ENCODE data around the gene MYO3A. TPM values are rescaled to one million over a fixed set of nuclear protein-coding genes. Genes with fewer than 3 reads are reported as not detected.
"Not testable (repeated sequence)": the region's sequence is repeated elsewhere in the genome, so short reads cannot be mapped to it uniquely, and the experiment has no call there.

The MYO3A gene
- total and polyA plus RNA-seq, 2 donors (not counting 1 experiment from before 2014, with no cell fraction given), result not detected

DNA sequence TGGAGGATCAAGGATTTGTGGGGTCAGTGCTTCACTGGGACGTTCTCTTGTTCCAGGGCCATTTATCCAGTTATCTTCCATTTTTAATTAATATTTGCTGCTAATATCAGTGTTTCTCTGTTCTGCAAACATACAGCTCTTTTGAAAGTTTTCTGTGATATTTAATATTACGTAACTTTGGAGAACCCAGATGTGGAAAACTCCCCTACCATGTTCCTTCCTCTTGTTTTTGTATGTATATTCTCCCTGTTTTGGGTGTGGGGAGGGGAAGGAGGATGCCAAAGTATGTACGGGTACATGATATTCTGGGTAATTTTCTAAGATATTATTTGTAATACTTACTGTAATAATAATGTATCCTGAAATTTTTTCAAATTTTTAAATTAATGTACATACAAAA, 55.9 kb downstream of the MYO3A start:
- Histone ChIP-seq H3K27ac (ENCODE audit: insufficient read depth, low read length) (no peak overlapping the region), H3K4me1 (ENCODE audit: control insufficient read depth, extremely low read depth, insufficient read depth, low read length) (no peaks in the 10 kb centered on the region), H3K36me3 (ENCODE audit: control insufficient read depth, insufficient read depth, low read length) (no peaks in the 10 kb centered on the region), H3K79me2 (ENCODE audit: control insufficient read depth, insufficient read depth, low read length) (no peaks in the 10 kb centered on the region), H3K4me3 (replicated peaks in 1 of 4; ENCODE audit: control extremely low read depth in 1 of 4, insufficient read depth in 1 of 4, low read depth in 3 of 4, low read length in 4 of 4) (no peak overlapping the region), H3K9ac (ENCODE audit: insufficient read depth, low read length) (no peak overlapping the region), H3K9me3 (ENCODE audit: control insufficient read depth, insufficient read depth, low read depth, low read length) (no peaks in the 10 kb centered on the region), H2AFZ (ENCODE audit: low read length) (no peak overlapping the region), H3K27me3 (ENCODE audit: control insufficient read depth, insufficient read depth, low read length) (no peaks in the 10 kb centered on the region), H4K20me1 (ENCODE audit: control insufficient read depth, extremely low read depth, insufficient read depth, low read length) (no peaks in the 10 kb centered on the region), H3K4me2 (ENCODE audit: extremely low read depth, insufficient read depth, low read length) (no peak overlapping the region)
- DNase-seq (ENCODE audit: low read depth in 2 of 2), result no peak
- TF ChIP-seq, protein P1, sequence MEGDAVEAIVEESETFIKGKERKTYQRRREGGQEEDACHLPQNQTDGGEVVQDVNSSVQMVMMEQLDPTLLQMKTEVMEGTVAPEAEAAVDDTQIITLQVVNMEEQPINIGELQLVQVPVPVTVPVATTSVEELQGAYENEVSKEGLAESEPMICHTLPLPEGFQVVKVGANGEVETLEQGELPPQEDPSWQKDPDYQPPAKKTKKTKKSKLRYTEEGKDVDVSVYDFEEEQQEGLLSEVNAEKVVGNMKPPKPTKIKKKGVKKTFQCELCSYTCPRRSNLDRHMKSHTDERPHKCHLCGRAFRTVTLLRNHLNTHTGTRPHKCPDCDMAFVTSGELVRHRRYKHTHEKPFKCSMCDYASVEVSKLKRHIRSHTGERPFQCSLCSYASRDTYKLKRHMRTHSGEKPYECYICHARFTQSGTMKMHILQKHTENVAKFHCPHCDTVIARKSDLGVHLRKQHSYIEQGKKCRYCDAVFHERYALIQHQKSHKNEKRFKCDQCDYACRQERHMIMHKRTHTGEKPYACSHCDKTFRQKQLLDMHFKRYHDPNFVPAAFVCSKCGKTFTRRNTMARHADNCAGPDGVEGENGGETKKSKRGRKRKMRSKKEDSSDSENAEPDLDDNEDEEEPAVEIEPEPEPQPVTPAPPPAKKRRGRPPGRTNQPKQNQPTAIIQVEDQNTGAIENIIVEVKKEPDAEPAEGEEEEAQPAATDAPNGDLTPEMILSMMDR (conservative IDR thresholded peaks at IDR 0.05 in 1 of 2, IDR thresholded peaks at IDR 0.05 in 1 of 2; ENCODE audit: low read depth in 1 of 2, low read length in 2 of 2), result no peak
- no peak for TF ChIP-seq EZH2 (IDR thresholded peaks at IDR 0.05; ENCODE audit: low read length, missing control alignments)

DNA sequence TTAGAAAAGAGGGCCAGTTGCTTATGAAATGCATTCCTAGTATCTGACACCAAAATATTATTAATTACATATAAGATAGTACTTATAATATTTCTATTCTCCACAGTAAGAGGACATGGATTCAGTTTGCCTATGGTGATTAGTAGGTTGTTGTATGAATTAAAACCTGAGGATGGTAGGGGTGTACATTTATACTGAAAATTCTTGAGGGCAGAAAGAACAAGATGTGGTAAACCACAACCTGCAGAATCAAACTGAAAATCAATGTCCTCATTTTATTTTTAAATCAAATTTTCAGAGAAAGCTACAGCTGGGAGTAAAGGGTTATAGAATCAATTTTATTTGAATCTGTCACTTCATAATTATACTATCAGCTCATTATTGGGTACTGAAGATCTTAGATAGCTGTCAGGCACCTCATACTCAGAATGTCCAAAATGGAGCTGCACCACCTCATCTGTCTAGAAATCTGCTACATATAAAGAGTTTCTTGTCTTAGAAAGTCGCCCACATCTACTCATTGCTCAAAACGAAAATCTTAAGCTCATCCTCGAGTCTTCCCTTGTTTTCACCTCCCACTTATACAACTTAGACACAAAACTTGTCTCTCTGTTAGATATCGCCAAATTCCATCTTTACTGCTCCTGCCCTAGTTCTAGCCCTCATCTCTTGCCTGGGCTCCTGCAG, 65.4 kb downstream of the MYO3A start:
- H3K4me3 ChIP-seq (replicated peaks in 1 of 4; ENCODE audit: control extremely low read depth in 1 of 4, insufficient read depth in 1 of 4, low read depth in 3 of 4, low read length in 4 of 4), result no peak overlapping the region
- TF ChIP-seq, protein P1 (conservative IDR thresholded peaks at IDR 0.05 in 1 of 2, IDR thresholded peaks at IDR 0.05 in 1 of 2; ENCODE audit: low read depth in 1 of 2, low read length in 2 of 2), result no peak
- no peak for TF ChIP-seq EZH2 (IDR thresholded peaks at IDR 0.05; ENCODE audit: low read length, missing control alignments)
- H3K27me3 ChIP-seq (ENCODE audit: control insufficient read depth, insufficient read depth, low read length), result no peaks in the 10 kb centered on the region
- H3K9ac ChIP-seq (ENCODE audit: insufficient read depth, low read length), result no peak overlapping the region
- no peak overlapping the region for H3K4me2 ChIP-seq (ENCODE audit: extremely low read depth, insufficient read depth, low read length)
- no peak for DNase-seq (ENCODE audit: low read depth in 2 of 2)
- no peaks in the 10 kb centered on the region for H3K4me1 ChIP-seq (ENCODE audit: control insufficient read depth, extremely low read depth, insufficient read depth, low read length)
- H3K9me3 ChIP-seq (ENCODE audit: control insufficient read depth, insufficient read depth, low read depth, low read length), result no peaks in the 10 kb centered on the region
- no peak overlapping the region for H2AFZ ChIP-seq (ENCODE audit: low read length)
- H3K79me2 ChIP-seq (ENCODE audit: control insufficient read depth, insufficient read depth, low read length), result no peaks in the 10 kb centered on the region
- H3K27ac ChIP-seq (ENCODE audit: insufficient read depth, low read length), result no peak overlapping the region
- no peaks in the 10 kb centered on the region for H3K36me3 ChIP-seq (ENCODE audit: control insufficient read depth, insufficient read depth, low read length)
- no peaks in the 10 kb centered on the region for H4K20me1 ChIP-seq (ENCODE audit: control insufficient read depth, extremely low read depth, insufficient read depth, low read length)

DNA sequence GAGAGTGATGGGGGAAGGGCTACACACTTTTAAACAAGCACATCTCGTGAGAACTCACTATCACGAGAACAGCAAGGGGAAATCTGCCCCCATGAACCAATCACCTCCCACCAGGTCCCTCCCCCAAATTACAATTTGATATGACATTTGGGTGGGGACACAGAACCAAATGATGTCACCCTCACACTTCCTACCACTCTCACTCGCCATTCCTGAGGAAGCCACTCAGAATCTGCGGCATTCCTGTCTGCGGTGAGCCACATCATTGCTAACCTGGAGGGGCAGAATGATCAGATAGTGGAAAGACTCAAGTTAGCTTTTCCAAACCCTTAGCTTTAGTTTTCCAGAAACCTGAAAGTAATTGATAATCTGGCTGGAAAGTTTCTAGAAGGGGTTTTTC, 66.9 kb downstream of the MYO3A start:
- Histone ChIP-seq H3K27ac (ENCODE audit: insufficient read depth, low read length) (no peak overlapping the region), H3K4me3 (replicated peaks in 1 of 4; ENCODE audit: control extremely low read depth in 1 of 4, insufficient read depth in 1 of 4, low read depth in 3 of 4, low read length in 4 of 4) (no peak overlapping the region), H2AFZ (ENCODE audit: low read length) (no peak overlapping the region), H3K36me3 (ENCODE audit: control insufficient read depth, insufficient read depth, low read length) (no peaks in the 10 kb centered on the region), H3K9me3 (ENCODE audit: control insufficient read depth, insufficient read depth, low read depth, low read length) (no peaks in the 10 kb centered on the region), H3K4me2 (ENCODE audit: extremely low read depth, insufficient read depth, low read length) (no peak overlapping the region), H4K20me1 (ENCODE audit: control insufficient read depth, extremely low read depth, insufficient read depth, low read length) (no peaks in the 10 kb centered on the region), H3K9ac (ENCODE audit: insufficient read depth, low read length) (no peak overlapping the region), H3K27me3 (ENCODE audit: control insufficient read depth, insufficient read depth, low read length) (no peaks in the 10 kb centered on the region), H3K79me2 (ENCODE audit: control insufficient read depth, insufficient read depth, low read length) (no peaks in the 10 kb centered on the region), H3K4me1 (ENCODE audit: control insufficient read depth, extremely low read depth, insufficient read depth, low read length) (no peaks in the 10 kb centered on the region)
- no peak for DNase-seq (ENCODE audit: low read depth in 2 of 2)
- TF ChIP-seq, protein P1 (conservative IDR thresholded peaks at IDR 0.05 in 1 of 2, IDR thresholded peaks at IDR 0.05 in 1 of 2; ENCODE audit: low read depth in 1 of 2, low read length in 2 of 2), result no peak
- no peak for TF ChIP-seq EZH2 (IDR thresholded peaks at IDR 0.05; ENCODE audit: low read length, missing control alignments)

DNA sequence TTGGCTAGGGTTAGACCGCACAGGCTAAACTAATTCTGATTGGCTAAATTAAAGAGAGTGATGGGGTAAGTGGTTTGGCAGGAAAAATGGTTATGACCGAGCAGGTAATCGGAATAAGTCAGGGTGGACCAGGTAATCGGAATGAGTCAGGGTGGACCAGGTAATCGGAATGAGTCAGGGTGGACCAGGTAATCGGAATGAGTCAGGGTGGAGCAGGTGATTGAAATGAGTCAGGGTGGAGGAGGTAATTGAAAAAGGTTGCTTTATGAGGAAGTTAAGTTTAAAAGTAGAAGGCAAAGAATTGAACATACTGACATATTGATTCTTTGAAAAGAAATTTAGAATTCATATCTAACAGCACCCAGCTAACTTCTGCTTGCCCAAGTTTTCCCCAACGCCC, 68.4 kb downstream of the MYO3A start:
- H3K9ac ChIP-seq (ENCODE audit: insufficient read depth, low read length); H4K20me1 ChIP-seq (ENCODE audit: control insufficient read depth, extremely low read depth, insufficient read depth, low read length); DNase-seq (ENCODE audit: low read depth in 2 of 2); H3K4me2 ChIP-seq (ENCODE audit: extremely low read depth, insufficient read depth, low read length); H2AFZ ChIP-seq (ENCODE audit: low read length); H3K27ac ChIP-seq (ENCODE audit: insufficient read depth, low read length); H3K27me3 ChIP-seq (ENCODE audit: control insufficient read depth, insufficient read depth, low read length); H3K4me3 ChIP-seq (replicated peaks in 1 of 4; ENCODE audit: control extremely low read depth in 1 of 4, insufficient read depth in 1 of 4, low read depth in 3 of 4, low read length in 4 of 4); H3K36me3 ChIP-seq (ENCODE audit: control insufficient read depth, insufficient read depth, low read length); H3K9me3 ChIP-seq (ENCODE audit: control insufficient read depth, insufficient read depth, low read depth, low read length); H3K4me1 ChIP-seq (ENCODE audit: control insufficient read depth, extremely low read depth, insufficient read depth, low read length); H3K79me2 ChIP-seq (ENCODE audit: control insufficient read depth, insufficient read depth, low read length): not testable (repeated sequence)

Data from fibroblast of lung (primary cell).